Measurements from ENCODE around the gene KLF16. TPM values are rescaled to one million over a fixed set of nuclear protein-coding genes. Genes with fewer than 3 reads are reported as not detected.
A peak's percentile ranks its signal among the peaks of the same experiment; 100 is the strongest.
"Not testable (repeated sequence)": the region's sequence is repeated elsewhere in the genome, so short reads cannot be mapped to it uniquely, and the experiment has no call there.

Gene KLF16
- polyA plus RNA-seq, 3 donors, result 0.51 to 23.3 (median 0.67) TPM

DNA sequence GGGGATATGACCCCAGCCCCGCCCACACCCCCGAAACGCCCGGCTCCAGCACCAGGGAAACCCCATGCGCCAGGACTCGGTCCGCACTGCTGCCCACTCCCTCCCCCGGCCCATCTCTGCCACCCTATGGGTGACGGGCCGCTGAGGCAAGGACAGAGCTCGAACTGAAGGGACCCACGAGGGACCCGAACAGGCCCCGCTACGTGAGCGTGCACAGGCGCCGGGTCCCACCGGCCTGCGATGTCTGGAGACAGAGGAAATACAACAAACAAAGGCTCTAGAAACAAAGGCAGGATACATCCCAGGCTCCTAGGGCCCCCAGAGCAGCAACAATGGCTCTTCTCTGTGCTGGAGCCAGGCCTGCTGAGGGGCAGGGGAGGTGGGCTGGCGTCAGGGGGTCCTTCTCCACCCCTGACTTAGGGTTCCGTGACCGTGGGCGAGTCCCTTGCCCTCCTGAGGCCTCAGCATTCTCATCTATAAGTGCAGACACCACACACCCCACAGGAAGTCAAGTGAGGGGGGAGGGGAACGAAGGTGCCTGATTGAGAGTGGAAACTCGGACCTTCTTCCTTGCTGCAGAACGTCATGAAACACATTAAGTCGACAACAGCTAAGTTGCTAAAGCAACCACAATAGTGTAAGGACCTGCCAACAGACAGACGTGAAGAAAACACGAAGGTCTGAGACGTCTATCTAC, 18.9 kb upstream of the KLF16 start:
- Mint-ChIP-seq H3K36me3 (peaks cover 16 to 28% of the 10 kb centered on the region in 2 donors), H3K4me3 (peak overlapping the region; percentile 20 to 100), H3K27me3 (ENCODE audit: low read depth in 3 of 3) (peaks cover 0 to 4% (median 0%) of the 10 kb centered on the region in 3 donors), H3K4me1 (peaks cover 27% of the 10 kb centered on the region), H3K27ac (peak overlapping the region in 4 of 7 donors; percentile 17 to 63 (median 38)), H3K9me3 (peaks cover 0 to 1% (median 0%) of the 10 kb centered on the region in 7 donors)
- no peaks in the 10 kb centered on the region for H3K27me3 ChIP-seq (ENCODE audit: control insufficient read depth in 2 of 2, insufficient read depth in 2 of 2, low read length in 2 of 2)
- peak overlapping the region; percentile 89 for H3K4me2 ChIP-seq (replicated peaks; ENCODE audit: extremely low read depth, low read length, poor library complexity, severe bottlenecking)
- H2AFZ ChIP-seq (ENCODE audit: insufficient read depth, low read depth, low read length, poor library complexity, severe bottlenecking), result no peak overlapping the region
- peaks cover 11 to 18% of the 10 kb centered on the region in 2 donors for H3K36me3 ChIP-seq (replicated peaks in 1 of 2; ENCODE audit: control insufficient read depth in 1 of 2, insufficient read depth in 2 of 2, low read length in 2 of 2)
- H3K27ac ChIP-seq (ENCODE audit: low read depth in 1 of 2, low read length in 2 of 2), result peak overlapping the region in 1 of 2 donors; percentile 85
- H4K20me1 ChIP-seq (ENCODE audit: insufficient read depth, low read length), result peaks cover 42% of the 10 kb centered on the region
- intact Hi-C loops (cut with micrococcal nuclease), result no loop called here
- H3K4me1 ChIP-seq (ENCODE audit: control insufficient read depth in 1 of 2, insufficient read depth in 2 of 2, low read length in 2 of 2), result peaks cover 30 to 34% of the 10 kb centered on the region in 2 donors
- TF ChIP-seq, protein P1, sequence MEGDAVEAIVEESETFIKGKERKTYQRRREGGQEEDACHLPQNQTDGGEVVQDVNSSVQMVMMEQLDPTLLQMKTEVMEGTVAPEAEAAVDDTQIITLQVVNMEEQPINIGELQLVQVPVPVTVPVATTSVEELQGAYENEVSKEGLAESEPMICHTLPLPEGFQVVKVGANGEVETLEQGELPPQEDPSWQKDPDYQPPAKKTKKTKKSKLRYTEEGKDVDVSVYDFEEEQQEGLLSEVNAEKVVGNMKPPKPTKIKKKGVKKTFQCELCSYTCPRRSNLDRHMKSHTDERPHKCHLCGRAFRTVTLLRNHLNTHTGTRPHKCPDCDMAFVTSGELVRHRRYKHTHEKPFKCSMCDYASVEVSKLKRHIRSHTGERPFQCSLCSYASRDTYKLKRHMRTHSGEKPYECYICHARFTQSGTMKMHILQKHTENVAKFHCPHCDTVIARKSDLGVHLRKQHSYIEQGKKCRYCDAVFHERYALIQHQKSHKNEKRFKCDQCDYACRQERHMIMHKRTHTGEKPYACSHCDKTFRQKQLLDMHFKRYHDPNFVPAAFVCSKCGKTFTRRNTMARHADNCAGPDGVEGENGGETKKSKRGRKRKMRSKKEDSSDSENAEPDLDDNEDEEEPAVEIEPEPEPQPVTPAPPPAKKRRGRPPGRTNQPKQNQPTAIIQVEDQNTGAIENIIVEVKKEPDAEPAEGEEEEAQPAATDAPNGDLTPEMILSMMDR (IDR thresholded peaks at IDR 0.05), result no peak
- DNase-seq, result no peak
- H3K4me3 ChIP-seq (replicated peaks in 1 of 3; ENCODE audit: low read depth in 2 of 3, low read length in 3 of 3), result peak overlapping the region in 1 of 3 experiments; percentile 79
- H3K79me2 ChIP-seq (ENCODE audit: insufficient read depth, low read length), result peaks cover 45% of the 10 kb centered on the region
- H3K9ac ChIP-seq (ENCODE audit: insufficient read depth, low read length, poor library complexity, severe bottlenecking), result no peak overlapping the region
- WGBS (ENCODE audit: insufficient coverage), result 83% methylated on average over 21 of the region's 31 CpGs
- H3K9me3 ChIP-seq (replicated peaks in 1 of 2; ENCODE audit: control insufficient read depth in 1 of 2, insufficient read depth in 1 of 2, low read length in 2 of 2), result no peaks in the 10 kb centered on the region

DNA sequence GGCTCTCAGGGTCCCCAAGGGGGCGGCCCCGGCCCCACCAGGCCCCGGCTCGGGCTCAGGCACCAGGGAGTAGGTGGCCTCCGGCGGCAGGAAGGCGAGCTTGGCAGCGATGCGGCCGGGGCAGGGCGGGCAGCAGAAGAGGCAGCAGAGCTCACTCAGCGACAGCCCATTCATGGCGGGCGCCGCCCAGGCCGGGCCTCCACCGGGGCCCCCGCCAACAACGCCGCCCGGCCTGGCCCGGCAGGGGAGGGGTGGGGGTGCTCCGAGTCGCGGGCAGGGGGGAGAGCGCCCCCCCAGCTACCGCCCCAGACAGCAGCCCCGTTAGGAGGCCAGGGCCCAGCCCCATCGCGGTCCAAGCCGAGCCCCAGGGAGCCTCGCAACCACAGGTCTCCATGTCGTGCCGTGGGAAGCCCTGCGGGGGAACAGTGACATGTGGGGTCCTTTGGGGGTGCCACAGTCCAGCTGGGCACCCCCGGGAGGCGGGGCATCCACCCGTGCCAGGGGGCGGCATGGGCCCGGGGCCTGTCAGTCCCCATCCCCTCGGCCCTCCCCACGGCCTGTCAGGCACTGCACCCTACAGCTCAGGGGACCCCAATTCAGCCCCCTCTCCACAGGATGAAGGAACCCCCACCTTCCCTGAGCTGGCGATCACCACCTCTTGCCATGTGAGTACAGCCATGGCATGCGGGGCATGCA, 18.2 kb upstream of the KLF16 start:
- Histone ChIP-seq H3K36me3 (replicated peaks in 1 of 2; ENCODE audit: control insufficient read depth in 1 of 2, insufficient read depth in 2 of 2, low read length in 2 of 2) (peaks cover 11 to 18% of the 10 kb centered on the region in 2 donors), H3K4me1 (ENCODE audit: control insufficient read depth in 1 of 2, insufficient read depth in 2 of 2, low read length in 2 of 2) (peaks cover 33 to 37% of the 10 kb centered on the region in 2 donors), H4K20me1 (ENCODE audit: insufficient read depth, low read length) (peaks cover 42% of the 10 kb centered on the region), H3K79me2 (ENCODE audit: insufficient read depth, low read length) (peaks cover 45% of the 10 kb centered on the region)
- H3K4me3 ChIP-seq (replicated peaks in 1 of 3; ENCODE audit: low read depth in 2 of 3, low read length in 3 of 3); DNase-seq; H3K9ac ChIP-seq (ENCODE audit: insufficient read depth, low read length, poor library complexity, severe bottlenecking); H3K9me3 ChIP-seq (replicated peaks in 1 of 2; ENCODE audit: control insufficient read depth in 1 of 2, insufficient read depth in 1 of 2, low read length in 2 of 2); H3K9me3 Mint-ChIP-seq; intact Hi-C loops (cut with micrococcal nuclease); H3K27me3 ChIP-seq (ENCODE audit: control insufficient read depth in 2 of 2, insufficient read depth in 2 of 2, low read length in 2 of 2); H3K27ac Mint-ChIP-seq; H2AFZ ChIP-seq (ENCODE audit: insufficient read depth, low read depth, low read length, poor library complexity, severe bottlenecking); H3K27ac ChIP-seq (ENCODE audit: low read depth in 1 of 2, low read length in 2 of 2); H3K27me3 Mint-ChIP-seq (ENCODE audit: low read depth in 3 of 3); H3K4me3 Mint-ChIP-seq; H3K4me2 ChIP-seq (replicated peaks; ENCODE audit: extremely low read depth, low read length, poor library complexity, severe bottlenecking): not testable (repeated sequence)
- peaks cover 27% of the 10 kb centered on the region for H3K4me1 Mint-ChIP-seq
- peaks cover 16 to 28% of the 10 kb centered on the region in 2 donors for H3K36me3 Mint-ChIP-seq
- 94% methylated on average over 14 of the region's 44 CpGs for WGBS (ENCODE audit: insufficient coverage)
